ENCODE data around the gene C1S. TPM values are rescaled to one million over a fixed set of nuclear protein-coding genes. Genes with fewer than 3 reads are reported as not detected.
"Not testable (repeated sequence)": the region's sequence is repeated elsewhere in the genome, so short reads cannot be mapped to it uniquely, and the experiment has no call there.

C1S gene
- total RNA-seq, 4 donors from 2014 or later: 52.6 to 187 (median 59.3) TPM

GRCh38 chr12:7038591-7038990 is 21.9 kb upstream of the C1S start:
- TF ChIP-seq POLR2A (IDR thresholded peaks at IDR 0.05) (no peak), CTCF (IDR thresholded peaks at IDR 0.05) (no peak)
- DNase-seq (ENCODE audit: low spot score in 2 of 2): no peak
- intact Hi-C loops (cut with DNase I; ENCODE audit: low total_unique reads): no loop called here
- H3K4me3 ChIP-seq (ENCODE audit: low read depth, poor library complexity, severe bottlenecking): no peak overlapping the region
- WGBS, 2 donors: 93 to 95% methylated on average over 22 of the region's 22 CpGs

GRCh38 chr12:7039403-7039802 is 21.1 kb upstream of the C1S start:
- DNase-seq (ENCODE audit: low spot score in 2 of 2): no peak
- 56 to 59% methylated on average over 10 of the region's 10 CpGs for WGBS, 2 donors
- intact Hi-C loops (cut with DNase I; ENCODE audit: low total_unique reads): no loop called here
- TF ChIP-seq CTCF (IDR thresholded peaks at IDR 0.05) (no peak), POLR2A (IDR thresholded peaks at IDR 0.05) (no peak)
- no peak overlapping the region for H3K4me3 ChIP-seq (ENCODE audit: low read depth, poor library complexity, severe bottlenecking)

GRCh38 chr12:7042842-7043241 is 17.7 kb upstream of the C1S start:
- TF ChIP-seq CTCF (IDR thresholded peaks at IDR 0.05): no peak
- TF ChIP-seq POLR2A (IDR thresholded peaks at IDR 0.05): no peak
- intact Hi-C loops (cut with DNase I; ENCODE audit: low total_unique reads): loop anchor here (5.0 kb wide), 1 partner anchor 849 kb away; no protein-coding TSS in a partner anchor
- 44 to 51% methylated on average over 6 of the region's 6 CpGs for WGBS, 2 donors
- H3K4me3 ChIP-seq (ENCODE audit: low read depth, poor library complexity, severe bottlenecking): no peak overlapping the region
- DNase-seq (ENCODE audit: low spot score in 2 of 2): no peak

- intact Hi-C loops (cut with DNase I; ENCODE audit: low total_unique reads): no loop called here
- no peak overlapping the region for H3K4me3 ChIP-seq (ENCODE audit: low read depth, poor library complexity, severe bottlenecking)
- 91% methylated on average over 9 of the region's 9 CpGs for WGBS, 2 donors
- TF ChIP-seq POLR2A (IDR thresholded peaks at IDR 0.05) (no peak), CTCF (IDR thresholded peaks at IDR 0.05) (no peak)
- no peak for DNase-seq (ENCODE audit: low spot score in 2 of 2)
Measured at GRCh38 chr12:7045913-7046312, 14.6 kb upstream of the C1S start.

GRCh38 chr12:7046383-7047105 is 14.0 kb upstream of the C1S start:
- 81 to 84% methylated on average over 5 of the region's 5 CpGs for WGBS, 2 donors
- no peak overlapping the region for H3K4me3 ChIP-seq (ENCODE audit: low read depth, poor library complexity, severe bottlenecking)
- DNase-seq (ENCODE audit: low spot score in 2 of 2): no peak
- TF ChIP-seq CTCF (IDR thresholded peaks at IDR 0.05) (no peak), POLR2A (IDR thresholded peaks at IDR 0.05) (no peak)
- intact Hi-C loops (cut with DNase I; ENCODE audit: low total_unique reads): no loop called here

- TF ChIP-seq POLR2A (IDR thresholded peaks at IDR 0.05) (no peak), CTCF (IDR thresholded peaks at IDR 0.05) (no peak)
- intact Hi-C loops (cut with DNase I; ENCODE audit: low total_unique reads): no loop called here
- DNase-seq (ENCODE audit: low spot score in 2 of 2): no peak
- H3K4me3 ChIP-seq (ENCODE audit: low read depth, poor library complexity, severe bottlenecking): no peak overlapping the region
- WGBS, 2 donors: 63 to 64% methylated on average over 5 of the region's 5 CpGs
Measured at GRCh38 chr12:7047306-7047705, 13.2 kb upstream of the C1S start.

GRCh38 chr12:7049445-7049951 is 11.0 kb upstream of the C1S start:
- DNase-seq (ENCODE audit: low spot score in 2 of 2); H3K4me3 ChIP-seq (ENCODE audit: low read depth, poor library complexity, severe bottlenecking); intact Hi-C loops (cut with DNase I; ENCODE audit: low total_unique reads): not testable (repeated sequence)
- 85 to 86% methylated on average over 10 of the region's 10 CpGs for WGBS, 2 donors

GRCh38 chr12:7049973-7050372 is 10.5 kb upstream of the C1S start:
- WGBS, 2 donors: 91 to 94% methylated on average over 3 of the region's 3 CpGs
- not testable (repeated sequence) for DNase-seq (ENCODE audit: low spot score in 2 of 2)
- intact Hi-C loops (cut with DNase I; ENCODE audit: low total_unique reads): loop anchor here (10.0 kb wide), 1 partner anchor 65 kb away; no protein-coding TSS in a partner anchor

More at GRCh38 chr12:7049973-7050372, 10.5 kb upstream of the C1S start:
- H3K4me3 ChIP-seq (ENCODE audit: low read depth, poor library complexity, severe bottlenecking): not testable (repeated sequence)

Data from lower leg skin (tissue), 4 donors.